CD4-positive, alpha-beta T cell treated with Interleukin-10 for 1 hour (primary cell): ENCODE data around the gene KRT16.
"Not testable (repeated sequence)": the region's sequence is repeated elsewhere in the genome, so short reads cannot be mapped to it uniquely, and the experiment has no call there.

Source experiments
- DNase-seq: peaks from one replicate; pipeline ENCODE4 v3.0.0-alpha.2; 2020

The KRT16 gene

GRCh38 chr17:41627316-41628072 is 14.9 kb upstream of the KRT16 start:
- DNase-seq: no peak

GRCh38 chr17:41626914-41627295 is 14.3 kb upstream of the KRT16 start:
- not testable (repeated sequence) for DNase-seq

- not testable (repeated sequence) for DNase-seq
Measured at GRCh38 chr17:41626028-41626913, 13.7 kb upstream of the KRT16 start.

GRCh38 chr17:41625602-41626001 is 13.0 kb upstream of the KRT16 start:
- no peak for DNase-seq

GRCh38 chr17:41624208-41625101 is 11.9 kb upstream of the KRT16 start, which contains the start of gene KRT17:
TSS of gene KRT17 (minus strand) at chr17:41624575. CDS start at chr17:41624509, 66 bp downstream.
- DNase-seq: no peak

- DNase-seq: not testable (repeated sequence)
Measured at GRCh38 chr17:41623184-41623861, 10.8 kb upstream of the KRT16 start.

GRCh38 chr17:41622340-41623183 is 10.0 kb upstream of the KRT16 start:
- not testable (repeated sequence) for DNase-seq

GRCh38 chr17:41621916-41622315 is 9.3 kb upstream of the KRT16 start:
- no peak for DNase-seq

GRCh38 chr17:41621435-41621817 is 8.9 kb upstream of the KRT16 start:
- not testable (repeated sequence) for DNase-seq

- no peak for DNase-seq
Measured at GRCh38 chr17:41620583-41621434, 8.2 kb upstream of the KRT16 start.

- DNase-seq: not testable (repeated sequence)
Measured at GRCh38 chr17:41619927-41620582, 7.5 kb upstream of the KRT16 start.

- no peak for DNase-seq
Measured at GRCh38 chr17:41619036-41619926, 6.7 kb upstream of the KRT16 start.

GRCh38 chr17:41618341-41619035 is 5.9 kb upstream of the KRT16 start:
- no peak for DNase-seq

- DNase-seq: no peak
Measured at GRCh38 chr17:41617698-41618097, 5.1 kb upstream of the KRT16 start.

- DNase-seq: no peak
Measured at GRCh38 chr17:41617136-41617535, 4.6 kb upstream of the KRT16 start.

- DNase-seq: not testable (repeated sequence)
Measured at GRCh38 chr17:41616486-41616885, 3.9 kb upstream of the KRT16 start.

- DNase-seq: no peak
Measured at GRCh38 chr17:41615454-41615853, 2.9 kb upstream of the KRT16 start.

- DNase-seq: not testable (repeated sequence)
Measured at GRCh38 chr17:41614767-41615166, 2.2 kb upstream of the KRT16 start.
